HG03064 (cell line): ENCODE measurements around the gene SLC50A1.
"Not testable (repeated sequence)": the region's sequence is repeated elsewhere in the genome, so short reads cannot be mapped to it uniquely, and the experiment has no call there.

ENCODE experiments used
- ATAC-seq: cut with Tn5 transposase; IDR thresholded peaks from one replicate; pipeline ENCODE4 v1.9.1; 2021; ENCODE audit warnings: low read depth; ENCODE audit not compliant: unreplicated experiment

Gene SLC50A1

GRCh38 chr1:155134322-155134721 lies 1.3 kb upstream of the SLC50A1 start:
- no peak for ATAC-seq

GRCh38 chr1:155134880-155135414 lies 705 bp upstream of the SLC50A1 start:
- no peak for ATAC-seq

- ATAC-seq, result no peak
These were observed 1.1 kb downstream of the SLC50A1 start for GRCh38 chr1:155136748-155137147.

- ATAC-seq, result no peak
These were observed 1.7 kb downstream of the SLC50A1 start for GRCh38 chr1:155137154-155137949.

- peak; percentile 48 for ATAC-seq
These were observed 4.4 kb downstream of the SLC50A1 start, which contains the start of gene DPM3 for GRCh38 chr1:155139895-155140629. DPM3 (minus strand) TSS chr1:155140531; CDS start chr1:155140240, 291 bp downstream.

- ATAC-seq, result no peak
These were observed 4.9 kb downstream of the SLC50A1 start for GRCh38 chr1:155140630-155140953.

- ATAC-seq, result no peak
These were observed 6.1 kb downstream of the SLC50A1 start for GRCh38 chr1:155141749-155142148.

GRCh38 chr1:155145491-155145890 lies 9.8 kb downstream of the SLC50A1 start:
- no peak for ATAC-seq

GRCh38 chr1:155155996-155156643 lies 20.5 kb downstream of the SLC50A1 start:
- ATAC-seq, result not testable (repeated sequence)

- no peak for ATAC-seq
These were observed 23.3 kb downstream of the SLC50A1 start for GRCh38 chr1:155158991-155159390.

GRCh38 chr1:155160128-155160527 lies 24.5 kb downstream of the SLC50A1 start:
- ATAC-seq, result no peak

GRCh38 chr1:155162631-155163030 lies 27.0 kb downstream of the SLC50A1 start:
- ATAC-seq, result not testable (repeated sequence)

GRCh38 chr1:155163785-155164184 lies 28.1 kb downstream of the SLC50A1 start:
- not testable (repeated sequence) for ATAC-seq

- ATAC-seq, result not testable (repeated sequence)
These were observed 29.0 kb downstream of the SLC50A1 start for GRCh38 chr1:155164625-155165024.

- ATAC-seq, result no peak
These were observed 30.4 kb downstream of the SLC50A1 start for GRCh38 chr1:155166051-155166470.

- no peak for ATAC-seq
These were observed 31.0 kb downstream of the SLC50A1 start for GRCh38 chr1:155166471-155167165.

GRCh38 chr1:155167166-155168104 lies 31.8 kb downstream of the SLC50A1 start:
- no peak for ATAC-seq

GRCh38 chr1:155168105-155168445 lies 32.4 kb downstream of the SLC50A1 start:
- ATAC-seq, result not testable (repeated sequence)

- no peak for ATAC-seq
These were observed 33.0 kb downstream of the SLC50A1 start for GRCh38 chr1:155168456-155169210.
